ENCODE data around the gene CRTC2.

DNA sequence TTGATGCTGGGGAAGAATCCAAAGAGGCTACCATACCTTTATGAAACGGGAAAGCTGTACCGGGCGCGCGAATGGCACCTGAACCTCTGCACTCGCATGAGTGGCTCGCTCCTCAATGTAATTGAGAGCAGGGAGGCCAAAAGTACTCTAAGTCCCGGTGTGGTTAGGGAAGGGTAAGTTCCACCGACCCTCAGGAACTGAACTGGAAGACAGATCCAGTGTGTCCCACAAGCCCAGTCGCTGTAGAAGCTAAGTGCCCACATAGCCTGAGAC is 36.7 kb downstream of the CRTC2 start:
- TF ChIP-seq POLR2A (IDR thresholded peaks at IDR 0.05): no peak
- TF ChIP-seq, protein P1, sequence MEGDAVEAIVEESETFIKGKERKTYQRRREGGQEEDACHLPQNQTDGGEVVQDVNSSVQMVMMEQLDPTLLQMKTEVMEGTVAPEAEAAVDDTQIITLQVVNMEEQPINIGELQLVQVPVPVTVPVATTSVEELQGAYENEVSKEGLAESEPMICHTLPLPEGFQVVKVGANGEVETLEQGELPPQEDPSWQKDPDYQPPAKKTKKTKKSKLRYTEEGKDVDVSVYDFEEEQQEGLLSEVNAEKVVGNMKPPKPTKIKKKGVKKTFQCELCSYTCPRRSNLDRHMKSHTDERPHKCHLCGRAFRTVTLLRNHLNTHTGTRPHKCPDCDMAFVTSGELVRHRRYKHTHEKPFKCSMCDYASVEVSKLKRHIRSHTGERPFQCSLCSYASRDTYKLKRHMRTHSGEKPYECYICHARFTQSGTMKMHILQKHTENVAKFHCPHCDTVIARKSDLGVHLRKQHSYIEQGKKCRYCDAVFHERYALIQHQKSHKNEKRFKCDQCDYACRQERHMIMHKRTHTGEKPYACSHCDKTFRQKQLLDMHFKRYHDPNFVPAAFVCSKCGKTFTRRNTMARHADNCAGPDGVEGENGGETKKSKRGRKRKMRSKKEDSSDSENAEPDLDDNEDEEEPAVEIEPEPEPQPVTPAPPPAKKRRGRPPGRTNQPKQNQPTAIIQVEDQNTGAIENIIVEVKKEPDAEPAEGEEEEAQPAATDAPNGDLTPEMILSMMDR (IDR thresholded peaks at IDR 0.05): no peak
